ENCODE measurements around the gene NXPH1. TPM values are rescaled to one million over a fixed set of nuclear protein-coding genes. Genes with fewer than 3 reads are reported as not detected.

Gene NXPH1
- total RNA-seq, 1 experiment from 2014 or later: not detected

- CTCF ChIA-PET: no interaction called here
- H3K27me3 ChIP-seq (replicated peaks; ENCODE audit: insufficient read depth, low read depth, low read length, poor library complexity): peaks cover 99% of the 10 kb centered on the region
- no TSS peak for BruUV-seq (replicated peaks)
Measured at GRCh38 chr7:8440670-8441069, 7.3 kb downstream of the NXPH1 start.

GRCh38 chr7:8441106-8441965, 7.9 kb downstream of the NXPH1 start:
- H3K9me3 ChIP-seq (ENCODE audit: low read depth, low read length, poor library complexity, severe bottlenecking): no peaks in the 10 kb centered on the region
- TF ChIP-seq CTCF (conservative IDR thresholded peaks at IDR 0.05; ENCODE audit: low read depth, low read length) (no peak), EZH2 (IDR thresholded peaks at IDR 0.05; ENCODE audit: borderline replicate concordance, low read depth, low read length, poor library complexity, severe bottlenecking) (no peak)
- H3K27me3 ChIP-seq (replicated peaks; ENCODE audit: insufficient read depth, low read depth, low read length, poor library complexity): peaks cover 99% of the 10 kb centered on the region
- DNase-seq (ENCODE audit: low spot score): peak; percentile 25
- no peak overlapping the region for H3K4me3 ChIP-seq (ENCODE audit: low read depth, low read length, poor library complexity, severe bottlenecking)
- intact Hi-C loops (cut with micrococcal nuclease; ENCODE audit: unreplicated experiment): no loop called here
- no peak overlapping the region for H3K27ac ChIP-seq (ENCODE audit: low read depth, low read length, poor library complexity, severe bottlenecking)
- BruUV-seq (replicated peaks): no TSS peak
- H3K36me3 ChIP-seq (ENCODE audit: insufficient read depth, low read length, poor library complexity, severe bottlenecking): no peaks in the 10 kb centered on the region
- H3K4me1 ChIP-seq (ENCODE audit: insufficient read depth, low read length, poor library complexity, severe bottlenecking): no peaks in the 10 kb centered on the region
- CTCF ChIA-PET: no interaction called here
- POLR2A ChIA-PET (ENCODE audit: low non-redundant PET): no interaction called here

More at GRCh38 chr7:8440670-8441069, 7.3 kb downstream of the NXPH1 start:
- H3K27ac ChIP-seq (ENCODE audit: low read depth, low read length, poor library complexity, severe bottlenecking): no peak overlapping the region
- no peak overlapping the region for H3K4me3 ChIP-seq (ENCODE audit: low read depth, low read length, poor library complexity, severe bottlenecking)
- POLR2A ChIA-PET (ENCODE audit: low non-redundant PET): no interaction called here
- no peaks in the 10 kb centered on the region for H3K36me3 ChIP-seq (ENCODE audit: insufficient read depth, low read length, poor library complexity, severe bottlenecking)
- no peak for TF ChIP-seq EZH2 (IDR thresholded peaks at IDR 0.05; ENCODE audit: borderline replicate concordance, low read depth, low read length, poor library complexity, severe bottlenecking)
- no peak for TF ChIP-seq CTCF (conservative IDR thresholded peaks at IDR 0.05; ENCODE audit: low read depth, low read length)
- DNase-seq (ENCODE audit: low spot score): no peak
- no peaks in the 10 kb centered on the region for H3K9me3 ChIP-seq (ENCODE audit: low read depth, low read length, poor library complexity, severe bottlenecking)
- intact Hi-C loops (cut with micrococcal nuclease; ENCODE audit: unreplicated experiment): no loop called here
- H3K4me1 ChIP-seq (ENCODE audit: insufficient read depth, low read length, poor library complexity, severe bottlenecking): no peaks in the 10 kb centered on the region

- no TSS peak for BruUV-seq (replicated peaks)
- no peaks in the 10 kb centered on the region for H3K9me3 ChIP-seq (ENCODE audit: low read depth, low read length, poor library complexity, severe bottlenecking)
- H3K4me1 ChIP-seq (ENCODE audit: insufficient read depth, low read length, poor library complexity, severe bottlenecking): no peaks in the 10 kb centered on the region
- H3K36me3 ChIP-seq (ENCODE audit: insufficient read depth, low read length, poor library complexity, severe bottlenecking): no peaks in the 10 kb centered on the region
- intact Hi-C loops (cut with micrococcal nuclease; ENCODE audit: unreplicated experiment): no loop called here
- no peak overlapping the region for H3K27ac ChIP-seq (ENCODE audit: low read depth, low read length, poor library complexity, severe bottlenecking)
- H3K4me3 ChIP-seq (ENCODE audit: low read depth, low read length, poor library complexity, severe bottlenecking): no peak overlapping the region
- DNase-seq (ENCODE audit: low spot score): peak; percentile 6
- TF ChIP-seq EZH2 (IDR thresholded peaks at IDR 0.05; ENCODE audit: borderline replicate concordance, low read depth, low read length, poor library complexity, severe bottlenecking) (no peak), CTCF (conservative IDR thresholded peaks at IDR 0.05; ENCODE audit: low read depth, low read length) (no peak)
- H3K27me3 ChIP-seq (replicated peaks; ENCODE audit: insufficient read depth, low read depth, low read length, poor library complexity): peaks cover 92% of the 10 kb centered on the region
- ChIA-PET CTCF (no interaction called here), POLR2A (ENCODE audit: low non-redundant PET) (no interaction called here)
Measured at GRCh38 chr7:8442051-8442813, 8.8 kb downstream of the NXPH1 start.

Data from A673 (cell line).